H1 (cell line): ENCODE data around the gene CCNK. TPM values are rescaled to one million over a fixed set of nuclear protein-coding genes. Genes with fewer than 3 reads are reported as not detected.

Experiments
- ATF2 ChIP-seq: IDR thresholded peaks from 2 replicates; pipeline ENCODE4 v1.6.1; 2012; ENCODE audit warnings: low read length, inconsistent platforms
- HDAC2 ChIP-seq, 2 experiments: fragments of 300-600 bp in 1 of 2; sonication (generic) in 1 of 2; IDR thresholded peaks; 2 replicates each; pipeline ENCODE4 v1.6.1; 2011 to 2012; ENCODE audit warnings: low read depth in 2 of 2, low read length in 2 of 2, mild to moderate bottlenecking in 2 of 2, moderate library complexity in 2 of 2, borderline replicate concordance in 1 of 2, inconsistent platforms in 1 of 2
- SP2 ChIP-seq: IDR thresholded peaks from 2 replicates; pipeline ENCODE4 v1.6.1; 2012; ENCODE audit warnings: mild to moderate bottlenecking, low read length, inconsistent platforms
- polyA plus RNA-seq, 7 experiments: library from polyadenylated mRNA; depleted of rRNA in 3 of 7; stranded (reverse) in 5 of 7; unstranded in 2 of 7; fragments of >200 nt in 5 of 7; fragments of 200-250 nt in 2 of 7; gene quantifications; 1 replicate in 5 of 7; 2 replicates in 1 of 7; 4 replicates in 1 of 7; pipeline versions ENCODE4 v1.2.1 to v1.2.3, GENCODE V29; 2011 to 2013; ENCODE audit warnings: missing spikeins in 2 of 7, mixed read lengths in 2 of 7
- total RNA-seq: library from RNA; stranded (reverse); fragmentation: NEBNext Ultra II Directional; extraction: Animal tissue kit (Norgen Biotek cat#: 25700); gene quantifications from 2 replicates; pipeline ENCODE4 v1.2.1, GENCODE V29; 2021

Gene CCNK
- total and polyA plus RNA-seq, 2 of the 8 experiments (the other 6 are each of a cell fraction or from before 2014, with no cell fraction given): 10.7 to 82.7 TPM

GRCh38 chr14:99445931-99446330 lies 35.3 kb upstream of the CCNK start (continued):
- TF ChIP-seq HDAC2 (IDR thresholded peaks at IDR 0.05; ENCODE audit: borderline replicate concordance in 1 of 2, low read depth in 2 of 2, low read length in 2 of 2) (no peak), ATF2 (no peak), SP2 (no peak)
